H1 (cell line): Measurements from ENCODE around the gene MRGPRE. TPM values are rescaled to one million over a fixed set of nuclear protein-coding genes. Genes with fewer than 3 reads are reported as not detected.

Experiments
- CTCF ChIA-PET: fragments of 300-600 bp; sonication (Branson Sonifier 250); formaldehyde crosslinking; loops from one replicate; lab custom pipeline; 2021; ENCODE audit not compliant: partially characterized antibody; lab: Charles Lee
- POLR2A ChIA-PET: fragments of 300-600 bp; sonication (Branson Sonifier 250); formaldehyde crosslinking; loops from one replicate; lab custom pipeline; 2021; ENCODE audit warnings: inconsistent platforms; ENCODE audit not compliant: partially characterized antibody; lab: Charles Lee
- DNase-seq, 2 experiments: peaks; one replicate each; pipeline versions ENCODE4 v3.0.0 to v3.0.0-alpha.2; 2010 to 2022; ENCODE audit warnings: low spot score in 2 of 2, low read depth in 1 of 2, mixed read lengths in 1 of 2
- FAIRE-seq: peaks from 2 replicates; lab custom pipeline; 2011; peaks lifted over from hg19 to GRCh38; lab: Jason Lieb, UNC
- H2AFZ ChIP-seq: 2 replicates; pipeline ENCODE4 v1.8.1; 2012; ENCODE audit warnings: low read length, inconsistent platforms
- H2AK5ac ChIP-seq: 2 replicates; pipeline ENCODE4 v1.6.1; 2013; ENCODE audit warnings: low read depth, low read length
- H2BK120ac ChIP-seq: replicated peaks from 2 replicates; pipeline ENCODE3; 2013; ENCODE audit warnings: low read depth, low read length, inconsistent platforms
- H2BK12ac ChIP-seq: 2 replicates; pipeline ENCODE4 v1.6.1; 2013; ENCODE audit warnings: low read depth, low read length
- H2BK15ac ChIP-seq: 2 replicates; pipeline ENCODE4 v1.6.1; 2013; ENCODE audit warnings: low read length
- H2BK20ac ChIP-seq: 2 replicates; pipeline ENCODE4 v1.6.1; 2013; ENCODE audit warnings: low read length
- H2BK5ac ChIP-seq: 2 replicates; pipeline ENCODE4 v1.6.1; 2013; ENCODE audit warnings: low read depth, low read length
- H3K14ac ChIP-seq: 2 replicates; pipeline ENCODE4 v1.6.1; 2013; ENCODE audit warnings: inconsistent platforms; ENCODE audit not compliant: insufficient read length
- H3K18ac ChIP-seq: 2 replicates; pipeline ENCODE4 v1.6.1; 2013; ENCODE audit warnings: low read length; ENCODE audit errors: extremely low read depth
- H3K23ac ChIP-seq: 2 replicates; pipeline ENCODE4 v1.6.1; 2013; ENCODE audit warnings: inconsistent platforms; ENCODE audit not compliant: insufficient read length
- H3K23me2 ChIP-seq: 2 replicates; pipeline ENCODE4 v1.6.1; 2013; ENCODE audit warnings: low read depth, low read length
- H3K27ac ChIP-seq: 2 replicates; pipeline ENCODE4 v1.6.1; 2011; ENCODE audit warnings: low read depth, low read length, inconsistent platforms
- H3K27me3 ChIP-seq, 4 experiments: replicated peaks in 1 of 4; 1 replicate in 1 of 4; 2 replicates in 3 of 4; pipeline versions ENCODE4 v1.6.1 to v1.8.1; 2011 to 2013; ENCODE audit warnings: low read length in 3 of 4, mild to moderate bottlenecking in 3 of 4, inconsistent platforms in 2 of 4, mixed read lengths in 2 of 4, moderate library complexity in 1 of 4; ENCODE audit not compliant: control insufficient read depth in 3 of 4, insufficient read depth in 3 of 4; ENCODE audit errors: extremely low read depth in 1 of 4
- H3K36me3 ChIP-seq, 4 experiments: 2 replicates each; pipeline versions ENCODE4 v1.6.1 to v1.8.1; 2011 to 2013; ENCODE audit warnings: mild to moderate bottlenecking in 4 of 4, low read length in 3 of 4, moderate library complexity in 2 of 4, control low read depth in 1 of 4, inconsistent platforms in 1 of 4; ENCODE audit not compliant: insufficient read depth in 4 of 4, control insufficient read depth in 2 of 4
- H3K4ac ChIP-seq: replicated peaks from 2 replicates; pipeline ENCODE3; 2013; ENCODE audit warnings: low read length, low read depth, mixed read lengths, inconsistent platforms; ENCODE audit not compliant: insufficient read length
- H3K4me1 ChIP-seq, 4 experiments: replicated peaks in 1 of 4; 1 replicate in 1 of 4; 2 replicates in 3 of 4; pipeline versions ENCODE4 v1.6.1 to v1.8.1; 2011 to 2013; ENCODE audit warnings: low read length in 3 of 4, inconsistent platforms in 2 of 4, mixed read lengths in 1 of 4; ENCODE audit not compliant: insufficient read depth in 4 of 4, control insufficient read depth in 3 of 4
- H3K4me2 ChIP-seq, 2 experiments: 2 replicates each; pipeline versions ENCODE4 v1.6.1 to v1.8.1; 2011 to 2013; ENCODE audit warnings: low read depth in 2 of 2, low read length in 2 of 2, control low read depth in 1 of 2, inconsistent platforms in 1 of 2, mild to moderate bottlenecking in 1 of 2; ENCODE audit not compliant: insufficient read depth in 1 of 2
- H3K4me3 ChIP-seq, 4 experiments: fragments of 200-600, 300-600 bp in 1 of 4; sonication (generic), shearing (Covaris generic), sonication (Bioruptor Twin) in 1 of 4; 2 replicates each; pipeline versions ENCODE4 v1.5.1 to v1.8.1; 2011 to 2016; ENCODE audit warnings: low read length in 4 of 4, low read depth in 3 of 4, control low read depth in 2 of 4, inconsistent platforms in 2 of 4, mild to moderate bottlenecking in 2 of 4, mixed read lengths in 1 of 4, moderate library complexity in 1 of 4; ENCODE audit not compliant: insufficient read depth in 2 of 4; ENCODE audit errors: extremely low read depth in 1 of 4
- H3K56ac ChIP-seq: replicated peaks from 2 replicates; pipeline ENCODE3; 2013; ENCODE audit warnings: low read depth, mild to moderate bottlenecking, mixed read lengths, low read length, inconsistent platforms; ENCODE audit not compliant: insufficient read length
- H3K79me1 ChIP-seq: 2 replicates; pipeline ENCODE4 v1.6.1; 2013; ENCODE audit warnings: low read depth, low read length, control low read depth
- H3K79me2 ChIP-seq, 2 experiments: 2 replicates each; pipeline versions ENCODE4 v1.6.1 to v1.8.1; 2012 to 2013; ENCODE audit warnings: low read length in 2 of 2, mild to moderate bottlenecking in 2 of 2, inconsistent platforms in 1 of 2; ENCODE audit not compliant: insufficient read depth in 2 of 2, control insufficient read depth in 1 of 2
- H3K9ac ChIP-seq, 4 experiments: replicated peaks in 1 of 4; 1 replicate in 1 of 4; 2 replicates in 3 of 4; pipeline versions ENCODE4 v1.6.1 to v1.8.1; 2011 to 2013; ENCODE audit warnings: low read depth in 3 of 4, low read length in 3 of 4, control low read depth in 2 of 4, mild to moderate bottlenecking in 2 of 4, moderate library complexity in 2 of 4, inconsistent platforms in 1 of 4; ENCODE audit errors: extremely low read depth in 1 of 4
- H3K9me3 ChIP-seq, 2 experiments: 2 replicates each; pipeline versions ENCODE4 v1.6.1 to v1.8.1; 2012 to 2013; ENCODE audit warnings: mild to moderate bottlenecking in 2 of 2, moderate library complexity in 2 of 2, control low read depth in 1 of 2, inconsistent platforms in 1 of 2, low read depth in 1 of 2, low read length in 1 of 2, mixed read lengths in 1 of 2; ENCODE audit not compliant: insufficient read depth in 2 of 2
- H4K20me1 ChIP-seq, 2 experiments: replicated peaks in 1 of 2; 2 replicates each; pipeline versions ENCODE3 to v1.8.1; 2011 to 2013; ENCODE audit warnings: inconsistent platforms in 2 of 2, low read length in 2 of 2, mild to moderate bottlenecking in 1 of 2; ENCODE audit not compliant: insufficient read depth in 2 of 2, control insufficient read depth in 1 of 2
- H4K5ac ChIP-seq: 2 replicates; pipeline ENCODE4 v1.6.1; 2013; ENCODE audit warnings: low read length, low read depth, mixed read lengths, inconsistent platforms; ENCODE audit not compliant: insufficient read length
- H4K8ac ChIP-seq: 2 replicates; pipeline ENCODE4 v1.8.0; 2013; ENCODE audit warnings: mild to moderate bottlenecking, moderate library complexity, low read length, inconsistent platforms; ENCODE audit not compliant: insufficient read depth; ENCODE audit errors: extremely low read depth
- H4K91ac ChIP-seq: replicated peaks from 2 replicates; pipeline ENCODE3; 2013; ENCODE audit warnings: low read length, mixed read lengths, inconsistent platforms; ENCODE audit not compliant: insufficient read length
- ASH2L ChIP-seq: fragments of 200-600, 300-600 bp; sonication (generic); IDR thresholded peaks from one replicate; pipeline ENCODE4 v1.7.1; 2017; ENCODE audit warnings: low read length
- CBX5 ChIP-seq: fragments of 300-800, 300-1000 bp; sonication (generic); IDR thresholded peaks from 2 replicates; pipeline ENCODE4 v1.7.1; 2016; ENCODE audit warnings: antibody characterized with exemption, low read length, low read depth
- WGBS, 2 experiments: shearing (Covaris generic) in 1 of 2; methylation state at CpG; one replicate each; pipeline versions ENCODE4 v1.1.6 to v1.1.7; 2013 to 2015; ENCODE audit warnings: low lambda C conversion rate in 2 of 2, mixed read lengths in 2 of 2, inconsistent platforms in 1 of 2, low coverage in 1 of 2, missing lambda C conversion rate in 1 of 2; ENCODE audit not compliant: insufficient replicate concordance in 2 of 2, insufficient coverage in 1 of 2, insufficient read length in 1 of 2; ENCODE audit errors: extremely low coverage in 1 of 2, missing lambda C conversion rate in 1 of 2; 5-methylcytosine and 5-hydroxymethylcytosine counted together
- polyA plus RNA-seq, 7 experiments: library from polyadenylated mRNA; depleted of rRNA in 3 of 7; stranded (reverse) in 5 of 7; unstranded in 2 of 7; fragments of >200 nt in 5 of 7; fragments of 200-250 nt in 2 of 7; gene quantifications; 1 replicate in 5 of 7; 2 replicates in 1 of 7; 4 replicates in 1 of 7; pipeline versions ENCODE4 v1.2.1 to v1.2.3, GENCODE V29; 2011 to 2013; ENCODE audit warnings: missing spikeins in 2 of 7, mixed read lengths in 2 of 7
- total RNA-seq: library from RNA; stranded (reverse); fragmentation: NEBNext Ultra II Directional; extraction: Animal tissue kit (Norgen Biotek cat#: 25700); gene quantifications from 2 replicates; pipeline ENCODE4 v1.2.1, GENCODE V29; 2021

MRGPRE gene
- total and polyA plus RNA-seq, 2 of the 8 experiments (the other 6 are each of a cell fraction or from before 2014, with no cell fraction given) = not detected

DNA sequence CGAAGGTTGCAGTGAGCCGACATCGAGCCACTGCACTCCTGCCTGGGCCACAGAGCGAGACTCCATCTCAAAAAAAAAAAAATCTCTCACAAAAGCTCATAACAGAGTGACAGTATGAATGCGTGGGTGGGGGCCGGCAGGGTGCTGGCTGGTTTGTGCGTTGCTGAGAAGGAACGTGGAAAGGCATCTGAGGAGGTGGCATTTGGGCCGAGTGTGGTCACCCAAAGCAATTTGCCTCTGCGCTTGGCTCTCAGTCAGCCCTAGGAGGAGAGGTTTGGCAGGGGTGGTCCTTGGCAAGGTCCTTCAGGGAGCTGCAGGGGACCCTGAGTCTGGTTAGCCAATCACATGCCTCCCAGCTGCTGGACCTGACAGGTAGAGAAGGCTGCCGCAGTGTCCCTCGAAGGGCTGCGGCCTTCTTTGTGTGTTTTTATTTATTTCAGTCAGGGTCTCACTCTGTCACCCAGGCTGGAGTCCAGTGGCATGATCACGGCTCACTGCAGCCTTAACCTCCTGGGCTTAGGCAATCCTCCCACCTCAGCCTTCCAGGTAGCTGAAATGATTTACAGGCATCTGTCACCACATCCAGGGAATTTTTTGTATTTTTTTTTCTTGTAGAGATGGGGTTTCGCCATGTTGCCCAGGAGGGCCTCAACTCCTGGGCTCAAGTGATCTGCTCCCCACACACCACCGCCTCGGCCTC, 43.6 kb downstream of the MRGPRE start:
- Histone ChIP-seq H3K79me2 (no peaks in the 10 kb centered on the region), H2AFZ (no peak overlapping the region), H3K9me3 (0 out of 4 replicates have a peak, but pooled peaks cover 0 to 2% of the 10 kb centered on the region in 2 experiments), H3K23me2 (peaks cover 3% of the 10 kb centered on the region), H4K91ac (peak overlapping the region; percentile 75), H3K56ac (no peak overlapping the region), H2BK15ac (no peak overlapping the region), H4K5ac (peak overlapping the region; percentile 4), H3K36me3 (no peaks in the 10 kb centered on the region), H2BK20ac (peak overlapping the region; percentile 98; the same call in 1 of the 2 replicates), H4K20me1 (no peaks in the 10 kb centered on the region), H2BK5ac (peak overlapping the region; percentile 84; the same call in 1 of the 2 replicates), H2BK120ac (no peak overlapping the region), H3K4me2 (peak overlapping the region; percentile 59 to 61), H3K27me3 (no peaks in the 10 kb centered on the region), H3K9ac (no peak overlapping the region), H3K18ac (peak overlapping the region; percentile 68), H4K8ac (no peak overlapping the region), H3K4me1 (peaks cover 5 to 21% (median 11%) of the 10 kb centered on the region in 4 experiments), H3K4ac (no peak overlapping the region), H3K4me3 (peak overlapping the region in 1 of 4 experiments; percentile 43; a peak in 1 of 8 replicates), H2BK12ac (peak overlapping the region; percentile 72; the same call in 1 of the 2 replicates), H3K79me1 (no peaks in the 10 kb centered on the region), H3K27ac (no peak overlapping the region), H2AK5ac (peak overlapping the region; percentile 69; the same call in 1 of the 2 replicates), H3K14ac (no peak overlapping the region), H3K23ac (no peak overlapping the region)
- CTCF ChIA-PET = interaction anchor here (0.6 to 2.0 kb wide), 7 partner anchors 13 to 129 kb away, joined by 3 to 8 read pairs (median 3); no protein-coding TSS in a partner anchor
- FAIRE-seq (no peak), DNase-seq (peak in 1 of 2 experiments; percentile 51)
- WGBS, 2 experiments = 72% methylated on average over 17 of the region's 17 CpGs; no CpG with 5 or more reads in 1 of the 2 experiments
- POLR2A ChIA-PET = interaction anchor here (0.8 to 1.8 kb wide), 4 partner anchors 10 to 68 kb away, joined by 3 to 6 read pairs (median 4); no protein-coding TSS in a partner anchor
- TF ChIP-seq CBX5 (no peak), ASH2L (no peak)
